ENCODE results near the gene PITPNB. TPM values are rescaled to one million over a fixed set of nuclear protein-coding genes. Genes with fewer than 3 reads are reported as not detected.
A peak's percentile ranks its signal among the peaks of the same experiment; 100 is the strongest.

The PITPNB gene
- total and polyA plus RNA-seq, 8 donors, result 51.1 to 79.3 (median 71.2) TPM

- H3K4me1 ChIP-seq, result peaks cover 11 to 39% of the 10 kb centered on the region in 2 donors
- H3K36me3 ChIP-seq, result peaks cover 0 to 9% of the 10 kb centered on the region in 2 donors
- DNase-seq (no peak), ATAC-seq (no peak)
- TF ChIP-seq CTCF (IDR thresholded peaks at IDR 0.05), result no peak
- H3K27me3 ChIP-seq, result no peaks in the 10 kb centered on the region
- no peaks in the 10 kb centered on the region for H3K9me3 ChIP-seq
- intact Hi-C loops (cut with DNase I), result no loop called here
- peak overlapping the region in 1 of 2 donors; percentile 83 for H3K27ac ChIP-seq
- no peak overlapping the region for H3K4me3 ChIP-seq
These were observed 53.6 kb downstream of the PITPNB start for GRCh38 chr22:27865496-27865895.

GRCh38 chr22:27863556-27863955, 55.5 kb downstream of the PITPNB start:
- Histone ChIP-seq H3K9me3 (no peaks in the 10 kb centered on the region), H3K27me3 (no peaks in the 10 kb centered on the region), H3K4me3 (no peak overlapping the region), H3K4me1 (peaks cover 18 to 45% of the 10 kb centered on the region in 2 donors), H3K36me3 (peaks cover 0 to 23% of the 10 kb centered on the region in 2 donors), H3K27ac (no peak overlapping the region)
- intact Hi-C loops (cut with DNase I), result no loop called here
- DNase-seq, result no peak
- no peak for ATAC-seq
- TF ChIP-seq CTCF (IDR thresholded peaks at IDR 0.05), result no peak

GRCh38 chr22:27863001-27863400, 56.1 kb downstream of the PITPNB start:
- TF ChIP-seq CTCF (IDR thresholded peaks at IDR 0.05), result no peak
- Histone ChIP-seq H3K27me3 (no peaks in the 10 kb centered on the region), H3K4me1 (peaks cover 20 to 44% of the 10 kb centered on the region in 2 donors), H3K9me3 (no peaks in the 10 kb centered on the region), H3K4me3 (no peak overlapping the region), H3K27ac (no peak overlapping the region), H3K36me3 (peaks cover 0 to 28% of the 10 kb centered on the region in 2 donors)
- DNase-seq (no peak), ATAC-seq (peak; percentile 45)
- intact Hi-C loops (cut with DNase I), result no loop called here

GRCh38 chr22:27859336-27859735, 59.7 kb downstream of the PITPNB start:
- Histone ChIP-seq H3K4me1 (peaks cover 8 to 17% of the 10 kb centered on the region in 2 donors), H3K27me3 (no peaks in the 10 kb centered on the region), H3K4me3 (no peak overlapping the region), H3K36me3 (peaks cover 0 to 65% of the 10 kb centered on the region in 2 donors), H3K9me3 (no peaks in the 10 kb centered on the region), H3K27ac (peak overlapping the region; percentile 16 to 24)
- ATAC-seq, result peak; percentile 64
- TF ChIP-seq CTCF (IDR thresholded peaks at IDR 0.05), result no peak
- DNase-seq, result no peak
- intact Hi-C loops (cut with DNase I), result no loop called here

GRCh38 chr22:27858626-27859025, 60.4 kb downstream of the PITPNB start:
- Histone ChIP-seq H3K9me3 (no peaks in the 10 kb centered on the region), H3K27ac (peak overlapping the region in 1 of 2 donors; percentile 24), H3K27me3 (no peaks in the 10 kb centered on the region), H3K36me3 (peaks cover 0 to 70% of the 10 kb centered on the region in 2 donors), H3K4me1 (peaks cover 8 to 23% of the 10 kb centered on the region in 2 donors), H3K4me3 (no peak overlapping the region)
- intact Hi-C loops (cut with DNase I), result no loop called here
- DNase-seq, result no peak
- no peak for ATAC-seq
- no peak for TF ChIP-seq CTCF (IDR thresholded peaks at IDR 0.05)

Measured in left lung (tissue), 10 donors.